Stomach (tissue), 4 donors: Measurements from ENCODE around the gene NLRP4.

Experiments
- POLR2A ChIP-seq, 4 donors: fragments of 450-650 bp; IDR thresholded peaks; one replicate each; pipeline ENCODE4 v1.6.1; 2016; ENCODE audit warnings: antibody characterized with exemption in 4 of 4, control low read depth in 2 of 4, mild to moderate bottlenecking in 1 of 4, moderate library complexity in 1 of 4
- POLR2AphosphoS5 ChIP-seq, 3 donors: sonication (generic); formaldehyde crosslinking; IDR thresholded peaks; one replicate each; pipeline ENCODE4 v1.6.1; 2016; ENCODE audit warnings: antibody characterized with exemption in 3 of 3
- TF ChIP-seq, protein P1 (sequence below), 7 experiments: fragments of 450-650 bp in 4 of 7; fragments of 200-600 bp in 3 of 7; sonication (generic) in 3 of 7; IDR thresholded peaks; one replicate each; pipeline ENCODE4 v1.5.1; 2016 to 2019; ENCODE audit warnings: antibody characterized with exemption in 7 of 7, control low read depth in 2 of 7, mild to moderate bottlenecking in 1 of 7

DNA sequence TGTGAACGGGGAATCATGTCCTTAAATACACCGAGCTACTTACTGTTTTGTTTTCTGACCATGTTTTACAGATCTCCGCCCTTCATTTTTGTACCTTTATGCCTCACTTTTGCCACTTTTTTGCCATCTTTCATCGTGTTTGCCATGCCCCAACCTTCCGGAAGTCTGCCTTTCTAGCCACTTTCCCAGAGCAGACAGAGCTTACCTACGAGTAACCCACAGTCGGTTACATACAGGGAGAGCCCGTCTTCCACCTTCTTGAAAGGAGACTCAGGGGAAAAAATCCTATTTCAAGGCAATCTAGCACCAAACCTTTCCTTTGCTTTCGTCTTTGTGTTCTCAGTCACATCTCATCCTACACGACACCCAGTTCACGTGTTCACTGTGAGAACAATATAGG lies 41.3 kb upstream of the NLRP4 start:
- TF ChIP-seq, protein P1, sequence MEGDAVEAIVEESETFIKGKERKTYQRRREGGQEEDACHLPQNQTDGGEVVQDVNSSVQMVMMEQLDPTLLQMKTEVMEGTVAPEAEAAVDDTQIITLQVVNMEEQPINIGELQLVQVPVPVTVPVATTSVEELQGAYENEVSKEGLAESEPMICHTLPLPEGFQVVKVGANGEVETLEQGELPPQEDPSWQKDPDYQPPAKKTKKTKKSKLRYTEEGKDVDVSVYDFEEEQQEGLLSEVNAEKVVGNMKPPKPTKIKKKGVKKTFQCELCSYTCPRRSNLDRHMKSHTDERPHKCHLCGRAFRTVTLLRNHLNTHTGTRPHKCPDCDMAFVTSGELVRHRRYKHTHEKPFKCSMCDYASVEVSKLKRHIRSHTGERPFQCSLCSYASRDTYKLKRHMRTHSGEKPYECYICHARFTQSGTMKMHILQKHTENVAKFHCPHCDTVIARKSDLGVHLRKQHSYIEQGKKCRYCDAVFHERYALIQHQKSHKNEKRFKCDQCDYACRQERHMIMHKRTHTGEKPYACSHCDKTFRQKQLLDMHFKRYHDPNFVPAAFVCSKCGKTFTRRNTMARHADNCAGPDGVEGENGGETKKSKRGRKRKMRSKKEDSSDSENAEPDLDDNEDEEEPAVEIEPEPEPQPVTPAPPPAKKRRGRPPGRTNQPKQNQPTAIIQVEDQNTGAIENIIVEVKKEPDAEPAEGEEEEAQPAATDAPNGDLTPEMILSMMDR (IDR thresholded peaks at IDR 0.05) = no peak
- TF ChIP-seq POLR2AphosphoS5 (IDR thresholded peaks at IDR 0.05) (no peak), POLR2A (IDR thresholded peaks at IDR 0.05) (no peak)
